Muscle layer of duodenum (tissue), 2 donors: ENCODE results near the gene KIAA1549.
"Not testable (repeated sequence)": the region's sequence is repeated elsewhere in the genome, so short reads cannot be mapped to it uniquely, and the experiment has no call there.

Source experiments
- H3K27ac ChIP-seq: one replicate; pipeline ENCODE4 v1.7.0; 2013; ENCODE audit warnings: mild to moderate bottlenecking, low read length
- H3K27me3 ChIP-seq: one replicate; pipeline ENCODE4 v1.7.0; 2013; ENCODE audit warnings: low read depth, mild to moderate bottlenecking, control low read depth, low read length
- H3K36me3 ChIP-seq, 2 donors: one replicate each; pipeline ENCODE4 v1.7.0; 2013; ENCODE audit warnings: low read length in 2 of 2, control low read depth in 1 of 2, mild to moderate bottlenecking in 1 of 2; ENCODE audit not compliant: insufficient read depth in 2 of 2, control insufficient read depth in 1 of 2
- H3K4me1 ChIP-seq, 2 donors: one replicate each; pipeline ENCODE4 v1.7.0; 2013; ENCODE audit warnings: low read length in 2 of 2, mild to moderate bottlenecking in 2 of 2, control low read depth in 1 of 2, moderate library complexity in 1 of 2; ENCODE audit not compliant: insufficient read depth in 2 of 2, control insufficient read depth in 1 of 2
- H3K4me3 ChIP-seq, 2 donors: one replicate each; pipeline ENCODE4 v1.7.0; 2013; ENCODE audit warnings: low read length in 2 of 2, low read depth in 1 of 2, mild to moderate bottlenecking in 1 of 2
- H3K9me3 ChIP-seq, 2 donors: one replicate each; pipeline ENCODE4 v1.7.0; 2013; ENCODE audit warnings: low read length in 2 of 2, control low read depth in 1 of 2, mild to moderate bottlenecking in 1 of 2; ENCODE audit not compliant: control insufficient read depth in 1 of 2
- donor health status: healthy.

KIAA1549 gene

DNA sequence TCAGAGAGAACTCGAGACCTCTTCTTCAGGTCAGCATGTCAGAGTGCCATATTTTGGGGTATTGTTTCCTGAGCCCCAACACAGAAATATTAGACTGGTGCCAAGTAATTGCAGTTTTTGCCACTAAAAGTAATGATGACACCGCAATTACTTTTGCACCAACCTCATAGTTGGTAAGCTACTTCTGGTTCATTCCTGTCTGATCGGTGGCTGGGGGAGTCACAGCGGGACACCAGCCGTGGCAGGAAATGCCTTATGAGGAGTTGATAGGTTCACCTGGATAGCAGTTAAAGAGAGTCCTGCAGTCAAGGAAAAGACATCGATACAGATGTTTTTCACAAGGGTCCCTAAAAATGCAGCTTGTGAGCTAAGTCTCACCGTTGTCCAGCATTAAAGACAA, 159.3 kb downstream of the KIAA1549 start:
- Histone ChIP-seq H3K27ac (no peak overlapping the region), H3K9me3 (peaks cover 3% of the 10 kb centered on the region in 2 donors), H3K36me3 (no peaks in the 10 kb centered on the region), H3K4me3 (no peak overlapping the region), H3K27me3 (no peaks in the 10 kb centered on the region), H3K4me1 (no peaks in the 10 kb centered on the region)

GRCh38 chr7:138819625-138820024, 161.6 kb downstream of the KIAA1549 start:
- H3K9me3 ChIP-seq = peaks cover 0 to 3% of the 10 kb centered on the region in 2 donors
- no peaks in the 10 kb centered on the region for H3K27me3 ChIP-seq
- H3K27ac ChIP-seq = no peak overlapping the region
- H3K4me1 ChIP-seq = no peaks in the 10 kb centered on the region
- no peak overlapping the region for H3K4me3 ChIP-seq
- H3K36me3 ChIP-seq = no peaks in the 10 kb centered on the region

DNA sequence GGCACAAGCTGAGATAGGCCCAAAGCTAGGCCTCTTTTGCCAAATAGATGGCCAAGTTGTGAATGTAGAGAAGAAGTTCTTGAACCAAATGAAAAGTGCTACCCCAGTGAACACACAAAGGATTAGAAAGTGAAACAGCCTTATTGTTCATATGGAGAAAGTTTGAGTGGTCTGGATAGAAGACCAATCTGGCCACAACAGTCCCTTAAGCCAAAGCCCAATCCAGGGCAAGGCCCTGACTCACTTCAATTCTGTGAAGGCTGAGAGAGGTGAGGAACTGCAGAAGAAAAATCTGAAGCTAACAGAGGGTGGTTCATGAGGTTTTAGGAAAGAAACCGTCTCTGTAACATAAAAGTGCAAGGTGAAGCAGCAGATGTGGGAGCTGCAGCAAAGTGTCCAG, 164.5 kb downstream of the KIAA1549 start:
- no peaks in the 10 kb centered on the region for H3K4me1 ChIP-seq
- no peaks in the 10 kb centered on the region for H3K36me3 ChIP-seq
- no peak overlapping the region for H3K4me3 ChIP-seq
- H3K27me3 ChIP-seq = no peaks in the 10 kb centered on the region
- H3K9me3 ChIP-seq = peaks cover 0 to 3% of the 10 kb centered on the region in 2 donors
- H3K27ac ChIP-seq = no peak overlapping the region

GRCh38 chr7:138814816-138815332, 166.3 kb downstream of the KIAA1549 start:
- H3K36me3 ChIP-seq = no peaks in the 10 kb centered on the region
- H3K4me3 ChIP-seq = no peak overlapping the region
- no peak overlapping the region for H3K27ac ChIP-seq
- H3K4me1 ChIP-seq = no peaks in the 10 kb centered on the region
- H3K9me3 ChIP-seq = peaks cover 0 to 3% of the 10 kb centered on the region in 2 donors
- no peaks in the 10 kb centered on the region for H3K27me3 ChIP-seq

GRCh38 chr7:138813945-138814344, 167.2 kb downstream of the KIAA1549 start:
- H3K4me3 ChIP-seq = no peak overlapping the region

DNA sequence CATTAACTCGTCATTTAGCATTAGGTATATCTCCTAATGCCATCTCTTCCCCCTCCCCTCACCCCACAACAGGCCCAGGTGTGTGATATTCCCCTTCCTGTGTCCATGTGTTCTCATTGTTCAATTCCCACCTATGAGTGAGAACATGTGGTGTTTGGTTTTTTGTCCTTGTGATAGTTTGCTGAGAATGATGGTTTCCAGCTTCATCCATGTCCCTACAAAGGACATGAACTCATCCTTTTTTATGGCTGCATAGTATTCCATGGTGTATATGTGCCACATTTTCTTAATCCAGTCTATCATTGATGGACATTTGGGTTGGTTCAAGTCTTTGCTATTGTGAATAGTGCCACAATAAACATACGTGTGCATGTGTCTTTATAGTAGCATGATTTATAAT, 169.9 kb downstream of the KIAA1549 start:
- H3K4me3 ChIP-seq, H3K27me3 ChIP-seq, H3K9me3 ChIP-seq, H3K27ac ChIP-seq, H3K36me3 ChIP-seq, H3K4me1 ChIP-seq: not testable (repeated sequence)

More at GRCh38 chr7:138813945-138814344, 167.2 kb downstream of the KIAA1549 start:
- H3K27me3 ChIP-seq = no peaks in the 10 kb centered on the region
- H3K27ac ChIP-seq = no peak overlapping the region
- H3K36me3 ChIP-seq = no peaks in the 10 kb centered on the region
- H3K4me1 ChIP-seq = no peaks in the 10 kb centered on the region
- H3K9me3 ChIP-seq = no peaks in the 10 kb centered on the region

GRCh38 chr7:138809346-138809745, 171.8 kb downstream of the KIAA1549 start:
- Histone ChIP-seq H3K9me3 (no peaks in the 10 kb centered on the region), H3K27me3 (no peaks in the 10 kb centered on the region), H3K4me1 (no peaks in the 10 kb centered on the region), H3K27ac (no peak overlapping the region), H3K4me3 (no peak overlapping the region), H3K36me3 (no peaks in the 10 kb centered on the region)

DNA sequence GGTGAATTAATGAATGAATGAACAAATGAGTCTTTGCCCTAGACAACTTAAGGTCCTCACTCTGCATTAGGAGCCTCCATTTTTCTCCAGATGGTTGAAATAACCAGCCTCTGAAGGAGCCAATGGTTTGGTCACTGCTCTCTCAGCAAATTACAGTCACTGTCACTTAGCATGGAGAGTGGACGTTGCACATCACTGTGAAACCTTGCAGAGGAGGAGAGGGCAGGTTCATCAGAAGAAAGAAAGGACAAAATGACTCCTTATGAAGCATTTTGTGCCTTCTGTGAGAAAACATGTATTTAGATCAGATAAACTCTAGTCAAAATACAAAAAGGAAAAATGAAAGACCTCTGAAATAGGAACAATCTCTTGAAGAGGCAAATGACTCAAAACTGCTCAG, 176.6 kb downstream of the KIAA1549 start:
- no peaks in the 10 kb centered on the region for H3K36me3 ChIP-seq
- H3K4me3 ChIP-seq = no peak overlapping the region
- no peak overlapping the region for H3K27ac ChIP-seq
- no peaks in the 10 kb centered on the region for H3K9me3 ChIP-seq
- H3K4me1 ChIP-seq = no peaks in the 10 kb centered on the region
- no peaks in the 10 kb centered on the region for H3K27me3 ChIP-seq

GRCh38 chr7:138802706-138803105, 178.5 kb downstream of the KIAA1549 start:
- Histone ChIP-seq H3K27ac (no peak overlapping the region), H3K27me3 (no peaks in the 10 kb centered on the region), H3K9me3 (no peaks in the 10 kb centered on the region), H3K4me1 (no peaks in the 10 kb centered on the region), H3K36me3 (no peaks in the 10 kb centered on the region), H3K4me3 (no peak overlapping the region)

DNA sequence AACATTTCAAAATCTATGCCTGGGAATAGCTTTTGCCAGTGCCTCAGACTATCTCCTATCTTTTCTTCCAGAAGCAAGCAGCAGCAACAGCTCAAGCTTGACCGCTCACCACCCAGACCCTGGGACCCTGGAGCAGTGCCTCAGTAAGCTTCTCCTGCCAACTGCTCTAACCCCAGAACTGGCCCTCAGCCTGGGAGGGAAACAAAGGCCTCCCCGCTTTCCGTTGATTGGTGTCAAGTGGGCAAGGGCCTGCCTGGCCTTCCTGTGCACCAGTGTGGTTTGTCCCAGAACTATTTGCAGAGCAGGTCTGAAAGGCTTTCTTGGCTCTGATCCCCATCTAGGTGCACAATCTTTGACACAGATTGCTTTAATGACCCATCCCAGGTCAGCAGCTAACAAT, 179.9 kb downstream of the KIAA1549 start:
- H3K9me3 ChIP-seq = no peaks in the 10 kb centered on the region
- H3K27me3 ChIP-seq = no peaks in the 10 kb centered on the region
- no peak overlapping the region for H3K4me3 ChIP-seq
- H3K4me1 ChIP-seq = no peaks in the 10 kb centered on the region
- no peaks in the 10 kb centered on the region for H3K36me3 ChIP-seq
- no peak overlapping the region for H3K27ac ChIP-seq

- H3K27ac ChIP-seq = no peak overlapping the region
- H3K9me3 ChIP-seq = no peaks in the 10 kb centered on the region
- no peaks in the 10 kb centered on the region for H3K4me1 ChIP-seq
- H3K27me3 ChIP-seq = no peaks in the 10 kb centered on the region
- no peak overlapping the region for H3K4me3 ChIP-seq
- no peaks in the 10 kb centered on the region for H3K36me3 ChIP-seq
Observed at GRCh38 chr7:138799336-138800000, 181.7 kb downstream of the KIAA1549 start.

- H3K4me1 ChIP-seq = no peaks in the 10 kb centered on the region
- H3K9me3 ChIP-seq = no peaks in the 10 kb centered on the region
- no peaks in the 10 kb centered on the region for H3K27me3 ChIP-seq
- H3K4me3 ChIP-seq = no peak overlapping the region
- H3K27ac ChIP-seq = no peak overlapping the region
- no peaks in the 10 kb centered on the region for H3K36me3 ChIP-seq
Observed at GRCh38 chr7:138798836-138799235, 182.4 kb downstream of the KIAA1549 start.
